Right renal pelvis (tissue), 4 donors: ENCODE data around the gene ESYT2. TPM values are rescaled to one million over a fixed set of nuclear protein-coding genes. Genes with fewer than 3 reads are reported as not detected.
"Not testable (repeated sequence)": the region's sequence is repeated elsewhere in the genome, so short reads cannot be mapped to it uniquely, and the experiment has no call there.

Source experiments
- DNase-seq, 4 donors: peaks; one replicate each; pipeline ENCODE4 v3.0.0-alpha.2; 2013; ENCODE audit warnings: low read depth in 4 of 4, low spot score in 3 of 4, missing footprints in 1 of 4
- polyA plus RNA-seq, 4 donors: library from polyadenylated mRNA; unstranded; fragments of 120-200 nt; gene quantifications; one replicate each; pipeline ENCODE4 v1.2.1, GENCODE V29; 2013; ENCODE audit not compliant: insufficient read length in 4 of 4

ESYT2 gene
- polyA plus RNA-seq, 4 donors, result 46.7 to 62.5 (median 53.4) TPM

DNA sequence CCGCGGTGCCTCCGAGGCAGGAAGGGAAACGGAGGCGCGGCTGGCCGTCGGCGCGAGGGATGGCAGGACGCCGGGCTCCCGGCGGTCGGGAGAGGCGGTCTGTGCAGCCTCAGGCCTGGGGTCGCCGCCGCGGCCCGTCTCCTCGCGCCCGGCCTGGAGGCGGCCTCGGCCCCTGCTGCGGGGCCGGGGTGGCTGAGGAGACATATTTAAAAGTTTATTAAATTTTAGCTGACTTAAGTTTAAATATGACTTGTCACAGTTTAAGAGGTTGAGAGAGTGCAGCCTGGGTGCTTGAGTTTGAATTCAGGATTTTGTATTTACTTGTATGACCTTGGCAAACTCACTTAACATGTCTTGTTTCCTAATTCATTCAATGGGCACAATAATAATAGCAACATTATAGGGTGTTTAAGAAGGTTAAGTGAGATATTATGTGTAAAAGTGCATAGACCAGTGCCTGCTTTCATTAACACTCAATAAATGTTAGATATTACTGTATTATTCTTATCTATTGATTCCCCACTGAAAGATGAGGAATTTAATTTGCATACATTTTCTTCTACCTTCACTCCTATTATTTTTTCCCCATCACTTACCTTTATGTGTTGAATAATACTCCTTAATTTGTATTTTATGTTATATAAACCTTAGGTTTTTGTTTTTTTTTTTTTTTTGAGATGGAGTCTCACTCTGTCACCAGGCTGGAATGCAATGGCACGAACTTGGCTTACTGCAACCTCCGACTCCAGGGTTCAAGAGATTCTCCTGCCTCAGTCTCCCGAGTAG is 27.8 kb upstream of the ESYT2 start:
- no peak for DNase-seq

DNA sequence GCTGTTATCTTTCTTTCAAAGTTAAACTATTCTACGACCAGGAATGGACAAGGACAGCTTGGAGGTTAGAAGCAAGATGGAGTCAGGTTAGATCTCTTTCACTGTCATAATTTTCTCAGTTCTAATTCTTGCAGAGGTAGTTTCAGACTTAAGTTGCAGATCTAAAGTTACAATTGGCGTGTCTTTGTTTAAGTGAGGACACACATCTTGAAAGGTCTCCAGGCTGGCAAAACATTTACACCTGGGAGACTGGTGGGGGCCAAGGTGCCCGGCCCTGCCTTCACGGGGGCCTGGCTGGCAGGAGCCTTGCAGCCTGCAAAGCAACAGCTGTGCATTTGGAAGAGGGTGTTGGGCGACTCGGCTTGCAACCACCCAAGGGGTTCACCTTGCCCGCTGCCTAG is 25.4 kb upstream of the ESYT2 start:
- no peak for DNase-seq

DNA sequence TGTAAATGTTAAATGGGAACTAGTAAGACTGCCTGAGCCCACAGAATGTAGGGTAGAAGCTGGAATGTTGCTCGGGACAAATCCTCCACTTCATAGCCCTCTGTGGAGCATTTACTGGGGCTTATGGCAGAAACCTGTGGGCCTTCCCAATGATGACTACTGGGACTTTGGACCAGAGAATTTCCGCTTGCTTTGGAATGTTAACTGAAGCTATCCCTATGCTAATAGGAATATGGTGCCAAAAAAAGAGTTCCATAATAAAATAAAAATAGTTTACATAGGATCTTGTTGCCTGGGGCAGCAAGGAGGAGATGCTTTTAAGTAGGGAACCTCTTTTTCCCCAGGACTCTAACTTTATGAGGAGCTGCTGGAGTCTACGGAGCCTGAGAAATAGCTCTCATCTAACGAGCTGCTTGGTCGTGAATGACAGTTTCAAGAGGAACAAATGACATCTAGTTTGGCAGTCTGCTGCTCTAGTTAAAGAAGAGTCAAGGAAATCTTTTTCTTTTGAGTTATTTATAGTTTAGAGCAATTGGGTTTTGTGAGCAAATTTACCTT is 21.3 kb upstream of the ESYT2 start:
- no peak for DNase-seq

DNA sequence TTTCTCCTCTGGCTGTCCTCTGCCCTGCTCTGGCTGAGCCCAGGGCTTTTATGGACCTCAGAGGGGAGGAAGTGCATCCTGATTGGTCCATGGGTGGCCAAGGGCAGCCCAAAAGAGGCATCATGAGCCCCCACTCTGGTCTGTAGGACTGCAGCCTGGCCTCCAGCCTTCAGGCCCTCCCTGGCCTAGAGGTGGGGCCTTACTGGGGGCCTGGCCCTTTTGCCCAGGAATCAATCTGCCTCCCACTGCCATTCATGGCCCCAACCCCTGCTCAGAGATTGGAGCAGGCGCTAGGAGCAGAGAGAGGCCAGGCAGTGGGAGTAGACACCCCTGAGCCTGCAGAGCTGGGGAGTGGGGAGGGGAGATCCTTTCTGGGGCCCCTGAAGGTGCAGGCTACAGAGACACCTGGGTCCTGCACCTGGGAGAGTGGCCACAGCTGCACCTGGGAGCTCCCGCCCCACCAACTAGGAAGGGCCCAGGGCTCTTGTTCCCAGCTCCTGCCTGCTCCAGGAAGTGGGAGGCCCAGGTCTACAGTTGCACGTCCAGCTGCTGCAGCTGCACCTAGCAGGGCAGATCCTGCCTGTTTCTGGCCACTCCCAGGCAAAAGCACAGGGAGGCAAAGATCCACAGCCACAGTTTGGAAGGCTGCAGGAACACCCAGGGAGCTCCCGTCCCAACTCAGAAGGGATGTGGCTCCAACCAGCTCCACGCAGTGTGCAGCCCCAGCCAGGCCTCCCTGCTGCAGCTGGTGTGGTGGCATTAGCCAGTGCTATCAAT is 20.6 kb upstream of the ESYT2 start:
- no peak for DNase-seq

DNA sequence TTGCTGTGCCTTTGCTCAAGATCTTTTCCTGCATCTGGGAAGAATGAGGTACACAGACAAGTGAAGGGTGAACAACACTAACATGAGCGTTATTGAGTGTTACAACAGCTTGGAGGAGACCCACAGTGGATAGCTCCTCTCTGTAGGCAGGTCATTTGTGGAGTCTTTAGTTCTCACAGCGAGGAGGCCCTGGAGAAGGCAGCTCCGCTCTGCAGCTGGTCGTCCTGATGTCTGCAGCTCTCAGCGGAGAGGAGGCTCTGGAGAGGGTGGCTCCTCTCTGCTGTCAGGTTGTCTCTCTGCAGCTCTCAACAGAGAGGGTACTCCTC is 20.1 kb upstream of the ESYT2 start:
- no peak for DNase-seq

DNA sequence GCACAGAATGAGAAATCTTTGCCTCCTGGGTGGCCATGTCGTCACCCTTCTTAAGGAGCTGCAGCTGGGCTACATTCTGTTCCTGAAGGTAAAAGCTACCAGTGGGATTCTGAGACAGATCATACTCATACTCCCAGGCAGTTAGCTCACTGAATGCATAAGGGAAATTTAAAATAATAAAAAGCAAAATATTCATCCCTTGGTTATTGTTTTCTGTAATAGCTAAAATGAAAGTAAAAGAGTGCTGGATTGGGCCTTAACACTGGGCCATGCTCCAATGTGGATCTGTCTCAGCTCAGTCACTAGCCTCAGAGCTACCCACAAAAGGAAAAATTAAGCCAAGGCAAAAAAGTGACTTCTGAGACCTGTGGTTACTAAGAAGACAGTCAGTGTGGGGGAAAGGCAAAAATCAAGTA is 18.1 kb upstream of the ESYT2 start:
- no peak for DNase-seq

DNA sequence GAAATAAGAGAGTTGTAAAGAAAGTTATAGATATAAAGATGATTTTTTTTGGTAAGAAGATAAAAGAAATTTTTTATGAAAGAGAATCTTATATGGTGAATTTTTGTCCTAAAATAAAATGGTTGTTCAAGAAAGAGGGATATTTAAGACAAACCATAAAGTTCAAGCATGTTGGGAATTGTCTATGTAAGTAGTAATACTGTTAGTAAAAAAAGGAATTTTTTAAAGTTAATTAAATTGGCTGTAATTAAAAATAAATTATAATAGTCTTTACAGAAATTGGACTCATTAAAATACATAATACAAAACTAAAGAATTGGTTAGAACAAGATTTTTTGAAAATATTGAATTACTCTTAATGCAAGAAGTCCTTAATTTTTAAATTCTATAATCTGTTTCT is 17.0 kb upstream of the ESYT2 start:
- no peak for DNase-seq

DNA sequence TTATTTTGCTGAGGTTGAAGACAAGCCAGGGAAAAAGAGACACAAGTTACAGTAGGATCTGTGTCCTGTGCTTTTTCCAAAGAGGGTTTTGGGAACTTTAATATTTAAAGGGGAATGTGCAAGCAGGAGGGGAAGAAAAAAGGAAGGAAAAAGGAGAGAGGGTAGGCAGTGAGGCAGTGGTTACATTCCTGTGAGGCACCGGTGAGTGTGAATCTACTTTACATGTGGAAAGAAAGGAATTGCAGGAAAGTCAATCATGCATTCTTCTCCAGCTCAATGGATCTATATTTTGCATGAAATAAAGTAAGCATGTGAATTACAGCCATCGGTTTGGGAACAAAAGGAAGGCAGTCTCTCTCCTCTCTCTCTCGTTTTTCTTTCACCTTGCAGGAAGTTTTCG is 14.5 kb upstream of the ESYT2 start:
- DNase-seq, result no peak

DNA sequence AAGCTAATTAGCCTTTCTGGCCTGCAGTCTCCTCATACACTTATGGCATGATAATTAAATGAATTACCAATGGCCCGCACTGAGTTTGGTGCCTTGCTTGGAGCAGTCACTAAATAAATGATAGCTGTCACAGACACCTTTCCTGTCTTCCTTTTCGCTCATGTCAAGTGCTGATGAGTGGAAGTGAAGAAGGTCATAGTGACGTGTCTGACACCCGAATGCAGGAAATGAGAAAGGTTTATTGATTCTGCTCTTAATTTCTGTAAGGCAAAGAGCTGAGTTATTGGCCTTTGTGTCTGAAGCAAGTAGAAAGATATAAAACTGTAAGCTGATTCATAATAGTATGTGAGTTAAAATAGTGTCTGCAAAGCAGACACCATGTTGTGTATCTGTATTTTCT is 13.2 kb upstream of the ESYT2 start:
- no peak for DNase-seq

DNA sequence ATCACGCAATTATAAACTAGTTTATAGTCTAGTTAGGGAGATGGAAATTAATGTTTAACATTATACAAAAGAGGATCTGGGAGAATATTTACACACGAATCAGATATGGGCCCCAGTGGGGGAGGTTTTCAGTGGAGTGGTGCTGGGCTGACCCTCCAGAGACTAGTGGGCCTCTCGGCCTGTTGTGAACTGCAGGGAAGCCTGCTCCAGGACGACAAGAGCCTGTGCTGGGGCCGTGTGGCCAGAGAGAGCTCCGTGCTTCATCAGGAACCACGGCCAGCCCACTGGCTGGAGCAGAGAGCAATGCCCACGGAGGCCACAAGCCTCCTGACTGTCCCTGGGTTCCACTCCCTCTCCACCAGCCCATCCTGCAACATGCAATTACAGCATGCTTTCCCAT is 11.3 kb upstream of the ESYT2 start:
- no peak for DNase-seq

DNA sequence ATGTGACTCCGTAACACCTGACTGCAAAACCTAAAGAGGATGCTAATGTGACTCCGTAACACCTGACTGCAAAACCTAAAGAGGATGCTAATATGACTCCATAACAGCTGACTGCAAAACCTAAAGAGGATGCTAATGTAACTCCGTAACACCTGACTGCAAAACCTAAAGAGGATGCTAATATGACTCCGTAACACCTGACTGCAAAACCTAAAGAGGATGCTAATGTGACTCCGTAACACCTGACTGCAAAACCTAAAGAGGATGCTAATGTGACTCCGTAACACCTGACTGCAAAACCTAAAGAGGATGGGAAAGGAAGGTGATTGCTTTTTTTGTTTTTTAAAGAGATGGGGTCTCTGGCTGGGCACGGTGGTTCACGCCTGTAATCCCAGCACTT is 9.9 kb upstream of the ESYT2 start:
- DNase-seq, result not testable (repeated sequence)

DNA sequence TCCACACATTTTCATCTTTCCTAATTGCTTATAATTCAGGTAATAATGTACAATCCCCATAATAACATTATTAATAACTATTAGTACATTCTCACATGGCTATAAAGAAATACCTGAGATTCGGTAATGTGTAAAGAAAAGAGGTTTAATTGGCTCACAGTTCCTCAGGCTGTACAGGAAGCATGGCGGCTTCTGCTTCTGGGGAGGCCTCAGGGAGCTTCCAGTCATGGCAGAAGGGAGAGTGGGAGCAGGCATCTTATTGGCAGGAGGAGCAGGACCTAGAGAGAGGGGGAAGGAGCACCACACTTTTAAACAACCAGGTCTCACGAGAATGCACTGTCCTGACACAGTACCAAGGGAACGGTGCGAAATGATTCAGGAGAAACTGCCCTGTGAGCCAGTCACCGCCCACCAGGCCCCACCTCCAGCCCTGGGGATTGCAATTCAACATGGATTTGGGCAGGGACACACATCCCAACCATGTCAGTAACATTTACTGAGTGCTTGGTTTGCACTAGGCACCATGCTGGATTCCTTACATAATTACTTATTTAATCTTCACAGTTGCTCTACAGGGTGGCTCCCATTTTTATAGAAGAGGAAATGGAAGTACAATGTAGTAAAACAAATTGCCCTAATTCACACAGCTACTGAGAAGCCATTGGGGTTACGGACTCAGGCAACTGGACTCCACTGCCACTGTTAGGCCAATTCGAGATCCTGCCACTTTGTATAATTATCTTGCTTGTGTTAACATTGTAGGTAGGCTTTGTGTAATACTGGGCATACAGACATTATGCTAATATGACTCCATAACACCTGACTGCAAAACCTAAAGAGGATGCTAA is 8.7 kb upstream of the ESYT2 start:
- DNase-seq, result no peak

DNA sequence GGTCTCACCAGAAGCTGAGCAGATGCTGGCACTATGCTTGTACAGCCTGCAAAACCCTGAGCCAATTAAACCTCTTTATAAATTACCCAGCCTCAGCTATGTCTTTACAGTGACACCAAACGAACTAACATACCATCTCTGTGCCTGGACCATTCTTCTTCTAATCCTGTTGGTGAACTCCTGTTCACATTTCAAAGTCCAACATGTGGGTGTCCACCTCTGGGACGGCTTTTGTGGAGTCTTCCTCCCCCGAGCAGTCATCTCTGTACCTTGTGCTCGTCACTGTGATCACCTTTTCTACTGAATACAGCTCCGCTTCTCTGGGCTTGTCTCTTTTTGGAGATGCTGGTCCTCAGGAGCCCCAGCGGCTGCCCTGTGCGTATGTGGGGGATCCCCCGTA is 7.4 kb upstream of the ESYT2 start:
- no peak for DNase-seq

DNA sequence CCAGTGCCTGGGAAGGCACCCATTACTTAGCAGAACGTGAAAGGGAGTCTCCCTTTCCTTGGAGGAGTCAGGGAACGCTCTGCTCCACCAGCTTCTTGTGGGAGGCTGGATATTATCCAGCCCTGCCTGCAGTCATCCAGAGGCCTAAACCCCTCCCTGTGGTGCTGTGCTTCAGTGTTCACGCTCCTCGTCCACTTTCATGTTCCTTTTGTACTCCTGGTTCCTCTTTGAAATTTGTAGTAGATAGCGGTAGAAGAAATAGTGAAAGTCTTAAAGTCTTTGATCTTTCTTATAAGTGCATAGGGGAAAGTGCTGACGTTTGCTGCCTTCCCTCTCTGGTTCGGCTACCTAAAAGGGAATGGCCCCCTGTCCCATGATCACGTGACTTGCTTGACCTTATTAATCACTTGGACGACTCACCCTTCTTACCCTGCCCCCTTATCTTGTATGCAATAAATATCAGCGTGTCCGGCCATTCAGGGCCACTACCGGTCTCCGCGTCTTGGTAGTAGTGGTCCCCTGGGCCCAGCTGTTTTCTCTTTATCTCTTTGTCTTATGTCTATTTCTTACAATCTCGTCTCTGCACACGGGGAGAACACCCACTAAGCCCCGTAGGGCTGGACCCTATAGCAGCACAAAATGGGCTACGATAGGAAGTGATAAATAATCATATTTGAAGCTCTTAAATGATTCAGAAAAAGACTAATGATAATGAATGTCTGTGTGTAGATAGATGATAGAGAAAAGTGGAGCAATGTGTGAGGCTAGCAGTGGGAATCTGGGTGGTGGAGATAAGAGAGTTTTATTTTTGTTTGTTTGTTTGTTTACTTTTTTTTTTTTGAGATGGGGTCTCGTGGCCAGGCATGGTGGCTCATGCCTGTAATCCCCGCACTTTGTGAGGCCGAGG is 5.8 kb upstream of the ESYT2 start:
- no peak for DNase-seq

DNA sequence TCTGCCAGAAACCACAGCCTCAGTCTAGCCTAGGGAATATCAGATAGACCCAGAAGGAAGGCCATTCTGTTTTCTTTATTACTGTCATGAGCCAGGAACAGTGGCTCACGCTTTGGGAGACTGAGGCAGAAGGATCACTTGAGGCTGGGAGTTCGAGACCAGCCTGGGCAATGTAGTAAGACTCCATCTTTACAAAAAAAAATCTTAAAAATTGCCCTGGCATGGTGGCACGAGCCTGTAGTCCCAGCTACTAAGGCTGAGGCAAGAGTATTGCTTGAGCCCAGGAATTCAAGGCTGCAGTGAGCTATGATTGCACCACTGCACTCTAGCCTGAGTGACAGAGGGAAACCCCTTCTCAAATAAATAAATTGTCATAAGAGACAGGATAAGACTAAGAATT is 3.7 kb upstream of the ESYT2 start:
- DNase-seq, result no peak

DNA sequence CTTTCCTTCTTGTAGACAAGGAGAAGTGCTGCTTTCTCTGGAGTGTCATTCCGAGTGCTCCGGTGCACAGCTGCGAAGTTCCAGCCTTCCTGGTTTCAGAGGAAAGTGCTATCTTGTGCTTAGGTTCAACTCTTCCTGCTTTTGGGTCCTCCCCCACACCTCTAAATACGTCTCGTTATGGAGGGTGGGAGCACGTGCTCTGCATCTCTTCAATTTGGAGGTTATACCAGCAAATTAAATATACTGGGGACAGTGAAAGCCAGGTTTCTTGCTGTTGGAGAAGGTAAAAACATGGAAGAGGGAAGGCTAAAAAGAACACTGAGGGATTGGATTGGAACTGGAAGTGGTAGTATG is 2.4 kb upstream of the ESYT2 start:
- no peak for DNase-seq

DNA sequence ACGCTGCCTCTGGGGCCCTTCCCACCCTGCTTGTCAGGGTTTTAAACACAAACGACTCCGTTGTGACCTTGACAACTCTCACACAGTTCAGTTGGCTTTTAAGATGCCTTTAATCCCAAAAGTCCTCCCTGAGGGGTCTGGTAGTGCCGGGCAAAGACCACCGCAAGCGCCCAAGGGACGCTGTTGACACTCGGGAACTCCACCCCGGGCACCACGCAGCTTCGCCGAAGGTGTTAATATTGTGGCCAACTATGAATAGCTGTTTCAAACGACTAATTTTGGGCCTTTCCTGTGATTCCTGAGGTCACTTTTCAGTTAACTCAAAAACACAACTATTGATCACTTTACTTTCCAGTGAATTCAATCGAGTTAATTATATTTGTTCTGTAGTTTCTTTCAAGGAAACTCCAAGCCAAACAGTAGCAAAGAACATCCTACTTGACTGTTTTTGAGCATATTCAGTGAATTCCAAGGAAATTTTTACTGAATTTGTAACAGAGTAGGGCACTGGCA is 958 bp upstream of the ESYT2 start:
- no peak for DNase-seq

DNA sequence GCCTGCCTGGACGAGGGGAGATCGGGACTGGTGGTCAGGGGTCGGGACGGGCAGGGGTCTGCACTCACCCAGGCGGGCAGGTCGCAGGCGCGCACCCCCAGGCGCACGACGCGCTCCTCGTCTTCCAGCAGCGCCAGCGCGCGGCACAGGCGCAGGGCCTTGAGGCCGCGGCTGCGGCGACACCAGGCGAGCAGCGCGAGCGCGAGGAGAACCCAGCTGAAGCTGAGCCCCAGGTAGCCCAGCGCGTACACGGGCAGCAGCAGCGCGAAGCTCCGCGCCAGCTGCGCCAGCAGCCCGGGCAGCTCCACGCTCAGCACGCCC is 328 bp downstream of the ESYT2 start:
- no peak for DNase-seq

DNA sequence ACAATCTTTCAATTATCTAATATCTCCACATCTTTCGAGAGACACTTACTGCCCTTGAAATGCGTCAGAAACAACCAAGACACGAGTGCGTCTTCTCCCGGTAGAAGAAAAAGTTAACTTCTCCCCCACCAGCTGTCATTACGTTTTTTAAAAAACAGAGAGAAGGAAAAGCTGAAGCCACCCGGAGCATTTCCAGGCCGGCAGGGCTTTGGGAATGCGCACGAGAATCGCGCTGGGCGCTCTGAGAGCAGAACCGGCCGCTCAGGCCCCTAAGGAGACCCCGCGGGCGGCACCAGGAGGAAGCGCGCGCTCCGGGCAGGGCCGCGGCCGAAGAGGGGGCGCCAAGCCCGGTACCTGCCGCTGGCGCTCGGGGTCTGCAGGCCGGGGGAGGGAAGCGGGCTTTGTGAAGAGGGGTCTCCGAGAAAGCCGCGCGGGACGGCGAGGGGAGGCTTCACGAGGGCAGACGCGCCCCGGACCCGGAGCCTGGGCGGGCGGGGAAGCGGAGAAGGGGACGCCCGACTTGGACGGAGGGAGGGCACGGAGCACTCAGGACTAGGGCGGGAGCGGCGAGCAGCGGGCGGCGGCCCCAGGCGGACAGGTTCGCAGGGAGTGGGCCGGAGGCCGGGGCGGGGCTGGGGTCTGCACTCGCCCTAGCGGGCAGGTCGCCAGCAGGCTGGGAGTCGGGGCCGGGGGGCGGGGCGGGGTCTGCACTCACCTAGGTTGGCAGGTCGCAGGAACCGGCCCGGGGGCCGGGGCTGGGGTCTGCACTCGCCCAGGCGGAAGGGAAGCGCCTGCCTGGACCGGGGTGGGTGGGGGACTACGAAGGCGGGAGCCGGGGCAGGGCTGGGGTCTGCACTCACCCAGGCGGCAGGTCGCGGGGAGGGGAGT is 932 bp downstream of the ESYT2 start:
- no peak for DNase-seq
